ENCODE data around the gene SND1. TPM values are rescaled to one million over a fixed set of nuclear protein-coding genes. Genes with fewer than 3 reads are reported as not detected.

SND1 gene
- total RNA-seq, 1 experiment from 2014 or later, result 274 TPM

GRCh38 chr7:127789031-127789430 lies 137.0 kb downstream of the SND1 start:
- ChIA-PET POLR2A (no interaction called here), CTCF (no interaction called here)
- Mint-ChIP-seq H3K4me1 (ENCODE audit: low read depth, unreplicated experiment) (no peaks in the 10 kb centered on the region), H3K27me3 (ENCODE audit: insufficient read depth, unreplicated experiment) (no peaks in the 10 kb centered on the region), H3K36me3 (ENCODE audit: insufficient read depth, unreplicated experiment) (peaks cover 40% of the 10 kb centered on the region), H3K4me3 (ENCODE audit: unreplicated experiment) (no peak overlapping the region), H3K27ac (ENCODE audit: unreplicated experiment) (no peak overlapping the region), H3K9me3 (ENCODE audit: unreplicated experiment) (no peaks in the 10 kb centered on the region)
- H3K4me3 ChIP-seq (ENCODE audit: low read depth, low read length), result no peak overlapping the region
- no peak for TF ChIP-seq CTCF (IDR thresholded peaks at IDR 0.05; ENCODE audit: insufficient read depth in 1 of 2, low read depth in 1 of 2, low read length in 1 of 2, severe bottlenecking in 1 of 2, unreplicated experiment in 1 of 2)
- intact Hi-C loops (cut with micrococcal nuclease; ENCODE audit: unreplicated experiment), result no loop called here
- H3K9me3 ChIP-seq, result no peaks in the 10 kb centered on the region
- no TSS peak for BruUV-seq (replicated peaks)
- H3K36me3 ChIP-seq (ENCODE audit: control insufficient read depth, insufficient read depth, low read length), result no peaks in the 10 kb centered on the region
- H3K4me1 ChIP-seq, result no peaks in the 10 kb centered on the region
- no peaks in the 10 kb centered on the region for H3K27me3 ChIP-seq (replicated peaks; ENCODE audit: control insufficient read depth, insufficient read depth, low read length)
- DNase-seq, result no peak

- Histone ChIP-seq H3K4me1 (no peaks in the 10 kb centered on the region), H3K9me3 (no peaks in the 10 kb centered on the region), H3K4me3 (ENCODE audit: low read depth, low read length) (no peak overlapping the region), H3K36me3 (ENCODE audit: control insufficient read depth, insufficient read depth, low read length) (no peaks in the 10 kb centered on the region), H3K27me3 (replicated peaks; ENCODE audit: control insufficient read depth, insufficient read depth, low read length) (no peaks in the 10 kb centered on the region)
- no peak for DNase-seq
- Mint-ChIP-seq H3K9me3 (ENCODE audit: unreplicated experiment) (no peaks in the 10 kb centered on the region), H3K4me1 (ENCODE audit: low read depth, unreplicated experiment) (no peaks in the 10 kb centered on the region), H3K27ac (ENCODE audit: unreplicated experiment) (no peak overlapping the region), H3K4me3 (ENCODE audit: unreplicated experiment) (no peak overlapping the region), H3K36me3 (ENCODE audit: insufficient read depth, unreplicated experiment) (peaks cover 45% of the 10 kb centered on the region), H3K27me3 (ENCODE audit: insufficient read depth, unreplicated experiment) (no peaks in the 10 kb centered on the region)
- TF ChIP-seq CTCF (IDR thresholded peaks at IDR 0.05; ENCODE audit: insufficient read depth in 1 of 2, low read depth in 1 of 2, low read length in 1 of 2, severe bottlenecking in 1 of 2, unreplicated experiment in 1 of 2), result no peak
- CTCF ChIA-PET, result no interaction called here
- POLR2A ChIA-PET, result no interaction called here
- BruUV-seq (replicated peaks), result no TSS peak
- intact Hi-C loops (cut with micrococcal nuclease; ENCODE audit: unreplicated experiment), result no loop called here
These were observed 139.6 kb downstream of the SND1 start for GRCh38 chr7:127791446-127792189.

GRCh38 chr7:127792528-127793342 lies 140.7 kb downstream of the SND1 start:
- Histone ChIP-seq H3K27me3 (replicated peaks; ENCODE audit: control insufficient read depth, insufficient read depth, low read length) (no peaks in the 10 kb centered on the region), H3K4me1 (no peaks in the 10 kb centered on the region), H3K36me3 (ENCODE audit: control insufficient read depth, insufficient read depth, low read length) (no peaks in the 10 kb centered on the region), H3K4me3 (ENCODE audit: low read depth, low read length) (no peak overlapping the region), H3K9me3 (no peaks in the 10 kb centered on the region)
- DNase-seq, result peak; percentile 53 to 58
- Mint-ChIP-seq H3K27me3 (ENCODE audit: insufficient read depth, unreplicated experiment) (no peaks in the 10 kb centered on the region), H3K4me1 (ENCODE audit: low read depth, unreplicated experiment) (no peaks in the 10 kb centered on the region), H3K27ac (ENCODE audit: unreplicated experiment) (no peak overlapping the region), H3K4me3 (ENCODE audit: unreplicated experiment) (no peak overlapping the region), H3K9me3 (ENCODE audit: unreplicated experiment) (no peaks in the 10 kb centered on the region), H3K36me3 (ENCODE audit: insufficient read depth, unreplicated experiment) (peaks cover 48% of the 10 kb centered on the region)
- POLR2A ChIA-PET, result no interaction called here
- BruUV-seq (replicated peaks), result no TSS peak
- intact Hi-C loops (cut with micrococcal nuclease; ENCODE audit: unreplicated experiment), result no loop called here
- TF ChIP-seq CTCF (IDR thresholded peaks at IDR 0.05; ENCODE audit: insufficient read depth in 1 of 2, low read depth in 1 of 2, low read length in 1 of 2, severe bottlenecking in 1 of 2, unreplicated experiment in 1 of 2), result peak; percentile 64 to 66
- CTCF ChIA-PET, result interaction anchor here (0.6 kb wide), 1 partner anchor 63 kb away, joined by 7 read pairs; no protein-coding TSS in a partner anchor
